Stromal cell of bone marrow (primary cell): Measurements from ENCODE around the gene CNIH2.
A peak's percentile ranks its signal among the peaks of the same experiment; 100 is the strongest.
"Not testable (repeated sequence)": the region's sequence is repeated elsewhere in the genome, so short reads cannot be mapped to it uniquely, and the experiment has no call there.

ENCODE experiments used
- DNase-seq: peaks from one replicate; pipeline ENCODE4 v3.0.0-alpha.2; 2012; ENCODE audit warnings: low read depth

Gene CNIH2

GRCh38 chr11:66277064-66277463 lies 911 bp upstream of the CNIH2 start:
- DNase-seq, result not testable (repeated sequence)

DNA sequence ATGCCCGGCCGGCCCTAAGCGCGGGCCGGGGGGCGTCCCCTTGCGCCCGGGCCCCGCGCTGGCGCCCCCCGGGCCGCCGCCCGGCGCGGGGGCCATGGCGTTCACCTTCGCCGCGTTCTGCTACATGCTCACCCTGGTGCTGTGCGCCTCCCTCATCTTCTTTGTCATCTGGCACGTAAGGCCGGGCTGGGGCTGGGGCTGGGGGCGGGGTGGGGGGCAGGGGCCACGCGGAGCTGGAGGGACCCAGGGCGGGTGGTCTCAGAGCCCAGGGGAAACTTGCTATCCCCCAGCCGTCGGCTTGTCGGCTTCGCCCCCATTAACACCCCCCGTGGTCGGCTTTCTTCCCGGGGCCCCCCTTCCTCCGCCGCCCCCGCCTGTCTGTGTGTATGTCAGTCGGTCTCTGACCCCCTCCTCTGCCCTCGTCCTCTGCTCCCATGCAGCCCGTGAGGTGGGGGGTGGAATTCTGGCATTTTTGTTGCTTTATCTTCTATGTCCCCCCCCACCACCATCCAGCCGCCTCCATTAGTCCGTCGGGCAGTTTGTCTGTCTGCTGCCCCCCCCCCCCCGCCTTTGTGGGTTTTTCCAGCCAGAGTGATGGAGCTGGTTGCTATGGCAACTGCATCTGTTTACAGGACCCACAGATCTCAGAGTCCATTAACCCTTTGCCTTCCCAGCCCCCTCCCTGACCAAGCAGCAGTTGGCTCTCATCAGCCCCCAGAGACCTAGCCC lies 552 bp downstream of the CNIH2 start:
- DNase-seq, result no peak

GRCh38 chr11:66279092-66279734 lies 1.2 kb downstream of the CNIH2 start:
- DNase-seq, result no peak

GRCh38 chr11:66280428-66280827 lies 2.5 kb downstream of the CNIH2 start:
- DNase-seq, result no peak

DNA sequence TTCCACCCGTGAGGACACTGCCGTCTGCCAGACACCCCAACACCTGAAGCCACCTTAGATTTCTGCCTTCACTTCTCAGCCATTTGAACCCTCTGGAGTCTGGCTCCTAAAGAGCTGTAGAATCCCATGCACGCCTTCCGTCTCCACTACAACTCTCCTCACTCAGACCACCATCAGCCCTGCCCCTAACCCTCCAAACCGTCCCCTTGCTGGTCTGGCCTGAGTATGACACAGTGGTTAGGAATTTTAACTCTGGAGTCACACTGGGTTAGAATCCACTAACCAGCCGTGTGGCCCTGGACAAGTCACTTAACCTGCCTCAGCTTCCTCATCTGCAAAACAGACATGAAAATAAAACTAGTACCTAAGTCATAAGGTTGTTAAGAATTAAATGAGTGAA lies 3.0 kb downstream of the CNIH2 start:
- DNase-seq, result no peak

DNA sequence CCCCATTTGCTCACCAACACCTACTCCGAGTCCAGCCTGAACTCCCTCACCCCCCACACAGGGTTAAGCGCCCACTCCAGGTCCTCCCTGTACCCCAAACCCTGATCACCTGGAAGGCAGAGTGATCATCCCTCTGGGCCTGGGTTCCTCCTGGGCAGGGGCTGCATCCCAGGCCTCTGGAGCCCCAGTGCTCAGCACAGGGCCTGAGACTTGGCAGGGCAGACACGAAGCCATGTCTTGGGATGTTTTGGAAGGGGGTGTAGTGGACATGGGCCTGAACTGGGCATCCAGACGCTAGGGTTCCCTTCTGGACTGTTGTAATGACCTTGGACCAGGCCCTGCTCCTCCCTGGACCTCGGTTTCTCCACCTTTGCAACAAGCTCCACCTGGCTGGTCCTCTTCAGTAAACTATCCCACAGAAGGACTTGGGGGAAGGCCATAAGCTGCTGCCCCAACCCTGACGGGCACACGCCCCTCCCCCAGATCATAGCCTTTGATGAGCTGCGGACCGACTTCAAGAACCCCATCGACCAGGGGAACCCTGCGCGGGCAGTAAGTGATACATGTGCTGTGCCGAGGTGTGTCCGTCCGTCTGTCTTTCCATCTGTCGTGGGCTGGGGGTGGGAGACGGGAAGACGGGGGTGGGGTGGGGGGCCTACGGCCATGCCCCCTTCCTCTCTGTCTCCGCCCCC lies 3.9 kb downstream of the CNIH2 start:
- DNase-seq, result no peak

GRCh38 chr11:66282468-66283455 lies 4.8 kb downstream of the CNIH2 start:
- DNase-seq, result peak; percentile 87

- DNase-seq, result no peak
These were observed 5.6 kb downstream of the CNIH2 start for GRCh38 chr11:66283461-66284105.

- DNase-seq, result no peak
These were observed 6.6 kb downstream of the CNIH2 start for GRCh38 chr11:66284526-66285078.

DNA sequence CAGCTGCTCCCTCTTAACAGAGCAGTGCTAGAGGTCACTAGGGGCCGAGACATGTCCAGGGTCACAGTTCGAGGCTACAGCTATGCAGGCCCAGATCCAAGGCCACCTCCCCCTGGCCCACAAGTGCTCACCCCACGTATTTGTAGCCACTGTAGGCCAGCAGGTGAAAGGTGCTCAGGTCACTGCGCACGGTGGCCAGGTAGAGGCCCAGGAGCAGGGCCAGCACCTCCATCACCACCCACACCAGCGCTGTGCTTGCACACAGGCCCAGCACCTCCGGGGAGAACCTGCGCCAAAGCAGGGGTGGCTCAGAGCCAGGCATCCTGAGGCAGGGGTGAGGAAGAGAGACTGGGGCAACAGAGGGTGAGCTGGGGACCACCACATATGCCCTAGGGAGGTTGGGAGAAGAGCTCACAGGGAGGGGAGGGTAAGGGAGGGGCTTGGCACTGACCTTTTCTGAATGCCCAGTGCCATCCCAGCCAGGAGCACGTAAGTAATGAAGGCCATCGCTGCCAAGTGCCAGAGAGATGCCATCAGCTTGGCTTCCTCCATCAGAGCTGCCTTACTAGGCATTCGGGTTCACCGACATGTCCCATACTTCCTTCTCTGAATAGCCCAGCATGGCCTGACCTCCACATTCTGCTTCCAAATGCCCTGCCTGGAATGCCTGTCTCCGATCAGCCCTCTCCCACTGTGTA lies 7.4 kb downstream of the CNIH2 start:
- no peak for DNase-seq

GRCh38 chr11:66286699-66287098 lies 8.7 kb downstream of the CNIH2 start:
- DNase-seq, result no peak

DNA sequence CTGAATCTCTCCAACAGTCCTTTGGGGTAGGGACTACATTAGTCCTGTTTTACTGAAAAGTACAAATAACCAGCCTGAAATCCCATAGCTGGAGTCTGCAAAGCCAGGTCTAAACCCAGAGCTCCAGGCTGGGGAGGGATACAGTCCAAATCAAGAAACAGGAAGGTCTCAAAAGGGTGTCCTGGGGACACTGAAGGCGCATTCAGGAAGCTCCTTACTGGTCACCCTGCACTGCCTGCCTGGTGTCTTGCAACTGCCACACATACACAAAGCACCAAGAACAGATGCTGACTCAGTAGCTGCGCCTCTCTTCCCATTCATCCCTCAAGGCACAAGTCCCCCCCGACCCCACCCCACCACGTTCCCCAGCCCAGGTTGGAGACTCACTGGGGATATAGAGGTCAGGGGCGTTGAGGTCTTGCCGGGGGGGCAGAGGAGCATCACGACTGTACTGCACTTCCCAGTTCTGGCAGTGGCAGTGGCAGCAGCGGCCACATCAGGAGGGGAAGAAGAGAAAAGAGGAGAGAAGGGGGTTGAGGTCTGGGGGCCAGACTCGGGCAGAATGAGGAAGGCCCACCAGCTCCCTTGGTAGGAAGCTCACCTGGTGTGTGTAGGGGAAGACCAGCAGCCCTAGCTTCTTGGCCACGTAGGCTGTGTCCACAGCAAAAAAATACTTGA lies 9.4 kb downstream of the CNIH2 start:
- no peak for DNase-seq

DNA sequence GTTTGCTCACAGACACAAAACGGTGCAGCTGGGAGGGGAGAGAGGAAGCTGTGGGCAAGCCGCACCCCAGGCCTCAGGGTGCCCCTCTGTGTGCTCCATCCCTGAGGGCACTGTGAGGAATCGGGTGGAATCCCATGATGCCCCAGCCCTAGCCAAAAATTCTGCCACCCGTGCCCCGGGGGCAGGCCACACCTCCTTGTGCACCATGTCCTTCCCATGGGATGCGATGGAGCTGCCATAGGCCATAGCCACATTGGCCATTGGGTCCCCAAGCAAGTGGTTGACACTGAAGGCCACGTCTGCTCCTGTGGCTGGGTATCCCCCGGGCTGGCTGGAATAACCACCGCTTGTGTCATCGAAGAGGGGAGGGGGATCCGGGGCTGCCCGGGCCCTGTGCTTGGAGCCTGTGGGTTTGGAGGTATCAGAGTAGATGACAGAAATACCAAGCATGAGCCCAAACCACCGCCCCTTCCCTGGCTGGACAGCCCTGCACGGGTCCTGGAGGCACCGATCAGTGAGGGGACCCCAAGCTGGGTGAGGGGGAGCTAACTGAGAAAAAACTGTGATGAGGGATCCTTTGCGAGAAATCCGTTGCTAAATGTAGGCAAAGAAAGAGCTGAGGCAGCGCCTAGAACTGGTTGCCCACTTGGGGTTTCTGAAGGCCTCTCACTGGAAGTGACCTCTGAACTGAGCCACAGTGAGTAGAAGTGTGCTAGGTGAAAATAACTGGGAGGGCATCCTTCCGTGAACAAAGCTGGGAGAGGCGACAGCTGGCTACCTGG lies 10.1 kb downstream of the CNIH2 start:
- no peak for DNase-seq

DNA sequence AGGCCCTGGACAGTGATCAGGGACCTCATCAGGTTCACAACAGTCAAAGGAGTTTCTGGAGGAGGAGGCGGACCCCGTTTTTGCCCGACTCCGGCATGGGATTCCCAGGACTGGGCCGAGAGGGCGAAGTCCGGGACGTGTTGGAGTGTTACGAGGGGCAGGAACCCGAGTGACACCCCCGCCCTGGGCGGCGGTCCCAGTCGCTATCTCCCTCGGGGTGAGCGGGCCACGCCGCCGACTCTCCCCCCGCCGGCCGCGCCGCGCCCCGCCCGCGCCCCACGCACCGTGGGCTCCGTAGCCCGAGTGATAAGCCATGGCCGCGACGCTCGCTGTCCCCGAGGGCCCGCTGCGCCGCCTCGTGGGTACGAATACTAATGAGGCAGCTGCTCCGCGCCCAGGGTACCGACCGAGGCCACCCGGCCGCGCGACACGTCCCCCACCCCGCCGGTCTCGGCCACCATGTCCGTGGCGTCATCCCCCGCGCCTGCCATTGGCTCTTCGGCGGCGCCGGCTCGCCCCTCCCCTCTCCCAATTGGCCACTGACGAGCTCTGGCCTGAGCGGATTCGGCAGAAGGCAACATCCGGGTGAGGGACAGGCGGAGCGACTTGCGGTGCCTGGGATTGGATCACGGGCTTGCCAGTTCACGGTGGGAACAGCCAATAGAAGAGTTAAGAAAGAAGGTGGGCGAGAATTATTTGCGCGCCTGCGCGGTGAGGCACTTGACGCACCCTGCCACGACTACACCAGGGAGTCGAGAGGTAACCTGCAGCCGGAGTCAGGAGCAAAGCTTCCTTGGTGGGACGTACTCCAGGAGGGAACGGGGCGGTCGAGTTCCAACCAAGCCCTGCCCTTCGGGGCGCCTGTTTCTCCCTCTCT lies 10.9 kb downstream of the CNIH2 start, which contains the start of gene YIF1A:
Gene YIF1A (minus strand): TSS at position 473 of the 877 bp plus-strand sequence. CDS start 158 bp downstream, at position 315.
- peak; percentile 99 for DNase-seq

GRCh38 chr11:66289548-66290329 lies 11.8 kb downstream of the CNIH2 start:
- peak; percentile 30 for DNase-seq

- DNase-seq, result no peak
These were observed 12.3 kb downstream of the CNIH2 start for GRCh38 chr11:66290330-66290621.

DNA sequence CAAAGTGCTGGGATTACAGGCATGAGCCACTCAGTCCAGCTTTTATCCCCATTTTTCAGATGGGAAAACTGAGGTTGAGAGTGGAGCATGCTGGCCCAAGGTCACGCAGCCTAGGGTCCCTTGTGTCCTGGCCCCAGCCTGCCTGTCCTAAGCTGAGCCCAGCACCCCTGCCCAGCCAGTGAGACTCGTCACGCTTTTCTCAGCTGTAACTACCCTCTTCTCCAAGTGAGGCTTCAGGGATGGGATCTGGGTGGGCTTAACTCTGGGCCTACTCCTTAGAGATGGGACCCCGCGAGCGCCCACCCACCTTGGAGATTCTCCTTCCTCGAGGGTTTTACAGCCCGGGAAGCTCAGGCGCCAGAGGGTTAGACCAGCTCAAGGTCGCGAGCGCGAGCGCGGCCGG lies 13.3 kb downstream of the CNIH2 start:
- no peak for DNase-seq
